ENCODE results near the gene TAX1BP1. TPM values are rescaled to one million over a fixed set of nuclear protein-coding genes. Genes with fewer than 3 reads are reported as not detected.

Gene TAX1BP1
- total RNA-seq, 1 experiment from 2014 or later, result 58.5 TPM

DNA sequence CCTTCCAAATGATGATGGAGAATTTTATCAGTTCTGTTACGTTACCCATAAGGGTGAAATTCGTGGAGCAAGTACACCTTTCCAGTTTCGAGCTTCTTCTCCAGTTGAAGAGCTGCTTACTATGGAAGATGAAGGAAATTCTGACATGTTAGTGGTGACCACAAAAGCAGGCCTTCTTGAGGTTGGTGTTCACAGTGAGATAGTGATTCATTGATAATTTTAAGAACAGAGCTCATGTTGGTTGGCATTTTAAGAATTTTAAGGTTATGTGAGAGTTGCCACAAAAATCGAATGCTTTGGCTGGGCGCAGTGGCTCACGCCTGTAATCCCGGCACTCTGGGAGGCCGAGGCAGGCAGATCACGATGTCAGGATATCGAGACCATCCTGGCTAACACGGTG lies 25.9 kb downstream of the TAX1BP1 start:
- peaks cover 74% of the 10 kb centered on the region for H3K79me2 ChIP-seq (ENCODE audit: low read length)
- TF ChIP-seq EZH2phosphoT487 (IDR thresholded peaks at IDR 0.05; ENCODE audit: borderline replicate concordance, low read length), result no peak
- TF ChIP-seq, protein P1, sequence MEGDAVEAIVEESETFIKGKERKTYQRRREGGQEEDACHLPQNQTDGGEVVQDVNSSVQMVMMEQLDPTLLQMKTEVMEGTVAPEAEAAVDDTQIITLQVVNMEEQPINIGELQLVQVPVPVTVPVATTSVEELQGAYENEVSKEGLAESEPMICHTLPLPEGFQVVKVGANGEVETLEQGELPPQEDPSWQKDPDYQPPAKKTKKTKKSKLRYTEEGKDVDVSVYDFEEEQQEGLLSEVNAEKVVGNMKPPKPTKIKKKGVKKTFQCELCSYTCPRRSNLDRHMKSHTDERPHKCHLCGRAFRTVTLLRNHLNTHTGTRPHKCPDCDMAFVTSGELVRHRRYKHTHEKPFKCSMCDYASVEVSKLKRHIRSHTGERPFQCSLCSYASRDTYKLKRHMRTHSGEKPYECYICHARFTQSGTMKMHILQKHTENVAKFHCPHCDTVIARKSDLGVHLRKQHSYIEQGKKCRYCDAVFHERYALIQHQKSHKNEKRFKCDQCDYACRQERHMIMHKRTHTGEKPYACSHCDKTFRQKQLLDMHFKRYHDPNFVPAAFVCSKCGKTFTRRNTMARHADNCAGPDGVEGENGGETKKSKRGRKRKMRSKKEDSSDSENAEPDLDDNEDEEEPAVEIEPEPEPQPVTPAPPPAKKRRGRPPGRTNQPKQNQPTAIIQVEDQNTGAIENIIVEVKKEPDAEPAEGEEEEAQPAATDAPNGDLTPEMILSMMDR (conservative IDR thresholded peaks at IDR 0.05; ENCODE audit: low read depth, low read length), result no peak
- TF ChIP-seq EZH2 (IDR thresholded peaks at IDR 0.05; ENCODE audit: low read length, unreplicated experiment), result no peak
- peaks cover 6% of the 10 kb centered on the region for H3F3A ChIP-seq (ENCODE audit: low read length, unreplicated experiment)
- BruUV-seq (replicated peaks), result no TSS peak
- H2AFZ ChIP-seq (ENCODE audit: low read length), result no peak overlapping the region
- H3K36me3 ChIP-seq (ENCODE audit: low read depth, low read length), result peaks cover 12% of the 10 kb centered on the region; the same call in 1 of the 2 replicates
- H3K4me3 ChIP-seq (ENCODE audit: low read length), result no peak overlapping the region
- H3K9me2 ChIP-seq (replicated peaks; ENCODE audit: low read length), result no peaks in the 10 kb centered on the region
- H3K4me2 ChIP-seq (ENCODE audit: low read length), result no peak overlapping the region
- no peaks in the 10 kb centered on the region; the same call in 1 of the 2 replicates for H4K20me1 ChIP-seq (ENCODE audit: low read length)
- CTCF ChIA-PET, result no interaction called here
- no peaks in the 10 kb centered on the region for H3K9me3 ChIP-seq (ENCODE audit: low read length)
- peaks cover 79% of the 10 kb centered on the region for H3K4me1 ChIP-seq (ENCODE audit: insufficient read depth, low read length)
- H3K27me3 ChIP-seq (ENCODE audit: low read length), result no peaks in the 10 kb centered on the region
- intact Hi-C loops (cut with micrococcal nuclease), result no loop called here
- DNase-seq (no peak), ATAC-seq (no peak)
- POLR2A ChIA-PET (ENCODE audit: unreplicated experiment), result interaction anchor here (1.7 kb wide), 1 partner anchor 25 kb away, joined by 11 read pairs; no protein-coding TSS in a partner anchor
- H3K27ac ChIP-seq (ENCODE audit: low read length), result no peak overlapping the region
- H3K9ac ChIP-seq (ENCODE audit: low read length), result no peak overlapping the region

DNA sequence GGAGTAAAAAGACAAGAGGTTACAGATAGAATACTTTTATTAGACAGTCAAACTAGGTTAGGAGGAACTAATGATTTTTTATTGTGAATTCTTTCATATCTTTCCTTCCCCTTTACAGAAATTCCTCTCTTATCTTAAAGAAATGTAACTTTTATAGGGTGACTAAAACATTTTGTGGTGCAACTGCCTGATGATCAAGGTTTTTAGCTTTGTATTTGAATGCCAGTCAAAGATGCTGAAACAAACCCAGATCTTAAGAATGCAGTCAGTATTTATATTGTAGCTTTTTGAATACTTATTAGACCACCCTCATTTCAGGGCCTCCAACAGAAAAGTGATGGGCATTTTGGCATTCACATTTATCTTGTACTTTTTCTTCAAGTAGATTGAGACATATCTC lies 27.4 kb downstream of the TAX1BP1 start:
- Histone ChIP-seq H3K36me3 (ENCODE audit: low read depth, low read length) (peaks cover 13% of the 10 kb centered on the region; the same call in 1 of the 2 replicates), H3K9me3 (ENCODE audit: low read length) (no peaks in the 10 kb centered on the region), H3K79me2 (ENCODE audit: low read length) (peaks cover 72% of the 10 kb centered on the region), H3K27me3 (ENCODE audit: low read length) (no peaks in the 10 kb centered on the region), H3K4me2 (ENCODE audit: low read length) (peak overlapping the region; percentile 27), H3K4me3 (ENCODE audit: low read length) (no peak overlapping the region), H4K20me1 (ENCODE audit: low read length) (no peaks in the 10 kb centered on the region; the same call in 1 of the 2 replicates), H3F3A (ENCODE audit: low read length, unreplicated experiment) (peaks cover 6% of the 10 kb centered on the region), H3K9ac (ENCODE audit: low read length) (no peak overlapping the region), H3K27ac (ENCODE audit: low read length) (peak overlapping the region; percentile 9; the same call in 1 of the 2 replicates), H3K4me1 (ENCODE audit: insufficient read depth, low read length) (peaks cover 78% of the 10 kb centered on the region), H2AFZ (ENCODE audit: low read length) (no peak overlapping the region), H3K9me2 (replicated peaks; ENCODE audit: low read length) (no peaks in the 10 kb centered on the region)
- ChIA-PET POLR2A (ENCODE audit: unreplicated experiment) (interaction anchor here (0.5 to 1.7 kb wide), 2 partner anchors 27 to 420 kb away, joined by 3 to 11 read pairs; no protein-coding TSS in a partner anchor), CTCF (interaction anchor here (0.9 kb wide), 1 partner anchor 571 kb away, joined by 4 read pairs; no protein-coding TSS in a partner anchor)
- TF ChIP-seq, protein P1 (conservative IDR thresholded peaks at IDR 0.05; ENCODE audit: low read depth, low read length), result no peak
- no peak for TF ChIP-seq EZH2phosphoT487 (IDR thresholded peaks at IDR 0.05; ENCODE audit: borderline replicate concordance, low read length)
- ATAC-seq, result peak; percentile 63
- intact Hi-C loops (cut with micrococcal nuclease), result no loop called here
- no TSS peak for BruUV-seq (replicated peaks)
- DNase-seq, result peak; percentile 77

DNA sequence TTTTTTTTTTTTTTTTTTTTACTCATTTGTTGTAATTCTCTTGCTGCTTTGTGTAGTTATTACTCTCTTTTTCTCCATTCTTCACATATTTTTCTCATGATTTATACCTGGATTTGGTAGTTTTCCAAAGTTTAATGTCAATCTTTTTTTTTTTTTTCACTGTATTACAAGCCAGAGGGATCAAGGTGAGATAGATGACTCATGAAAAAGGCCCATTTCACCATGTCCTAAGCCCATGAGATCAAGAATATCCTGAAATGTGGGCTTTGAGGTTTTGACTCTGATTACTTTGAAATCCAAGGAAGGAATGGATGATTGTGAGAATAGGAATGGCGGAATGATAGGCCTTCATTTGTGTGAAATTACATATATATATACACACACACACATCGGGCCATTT lies 31.1 kb downstream of the TAX1BP1 start:
- Histone ChIP-seq H3F3A (ENCODE audit: low read length, unreplicated experiment) (peaks cover 6% of the 10 kb centered on the region), H3K4me1 (ENCODE audit: insufficient read depth, low read length) (peaks cover 72% of the 10 kb centered on the region), H3K9me3 (ENCODE audit: low read length) (no peaks in the 10 kb centered on the region), H3K9me2 (replicated peaks; ENCODE audit: low read length) (no peaks in the 10 kb centered on the region), H3K79me2 (ENCODE audit: low read length) (peaks cover 73% of the 10 kb centered on the region), H3K9ac (ENCODE audit: low read length) (no peak overlapping the region), H3K4me3 (ENCODE audit: low read length) (no peak overlapping the region), H3K27ac (ENCODE audit: low read length) (peak overlapping the region; percentile 60), H4K20me1 (ENCODE audit: low read length) (peaks cover 3% of the 10 kb centered on the region; the same call in 1 of the 2 replicates), H3K27me3 (ENCODE audit: low read length) (no peaks in the 10 kb centered on the region), H3K36me3 (ENCODE audit: low read depth, low read length) (peaks cover 8% of the 10 kb centered on the region; the same call in 1 of the 2 replicates), H2AFZ (ENCODE audit: low read length) (no peak overlapping the region), H3K4me2 (ENCODE audit: low read length) (peak overlapping the region; percentile 63)
- intact Hi-C loops (cut with micrococcal nuclease), result loop anchor here (2.0 kb wide), 1 partner anchor 574 kb away; no protein-coding TSS in a partner anchor
- no peak for TF ChIP-seq EZH2phosphoT487 (IDR thresholded peaks at IDR 0.05; ENCODE audit: borderline replicate concordance, low read length)
- TF ChIP-seq EZH2 (IDR thresholded peaks at IDR 0.05; ENCODE audit: low read length, unreplicated experiment), result no peak
- TF ChIP-seq, protein P1 (conservative IDR thresholded peaks at IDR 0.05; ENCODE audit: low read depth, low read length), result no peak
- ChIA-PET CTCF (no interaction called here), POLR2A (ENCODE audit: unreplicated experiment) (no interaction called here)
- peak; percentile 42 for ATAC-seq
- peak; percentile 95 for DNase-seq
- BruUV-seq (replicated peaks), result no TSS peak

Data from PC-3 (cell line).